Measurements from ENCODE around the gene CPNE8.

DNA sequence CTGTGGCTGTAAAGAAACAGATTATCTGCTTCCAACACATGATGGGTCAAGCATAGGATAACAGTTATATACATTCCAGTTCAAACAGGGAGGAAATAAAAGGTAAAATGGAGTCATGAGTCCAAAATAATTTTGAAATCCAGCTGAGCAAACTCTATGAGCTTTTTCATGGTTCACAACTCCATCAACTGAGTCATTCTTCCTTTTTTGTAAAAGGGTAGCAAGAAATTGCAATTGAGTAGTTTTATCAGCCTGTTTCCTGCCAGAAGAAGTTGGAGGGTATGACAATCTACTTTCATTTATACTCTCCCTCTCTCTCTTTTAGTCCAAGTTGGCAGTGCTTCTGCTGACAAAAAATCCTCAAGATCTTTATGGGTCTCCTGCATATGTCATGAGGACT is 95.6 kb downstream of the CPNE8 start:
- TF ChIP-seq POLR2A (IDR thresholded peaks at IDR 0.05) = no peak
- TF ChIP-seq, protein P1, sequence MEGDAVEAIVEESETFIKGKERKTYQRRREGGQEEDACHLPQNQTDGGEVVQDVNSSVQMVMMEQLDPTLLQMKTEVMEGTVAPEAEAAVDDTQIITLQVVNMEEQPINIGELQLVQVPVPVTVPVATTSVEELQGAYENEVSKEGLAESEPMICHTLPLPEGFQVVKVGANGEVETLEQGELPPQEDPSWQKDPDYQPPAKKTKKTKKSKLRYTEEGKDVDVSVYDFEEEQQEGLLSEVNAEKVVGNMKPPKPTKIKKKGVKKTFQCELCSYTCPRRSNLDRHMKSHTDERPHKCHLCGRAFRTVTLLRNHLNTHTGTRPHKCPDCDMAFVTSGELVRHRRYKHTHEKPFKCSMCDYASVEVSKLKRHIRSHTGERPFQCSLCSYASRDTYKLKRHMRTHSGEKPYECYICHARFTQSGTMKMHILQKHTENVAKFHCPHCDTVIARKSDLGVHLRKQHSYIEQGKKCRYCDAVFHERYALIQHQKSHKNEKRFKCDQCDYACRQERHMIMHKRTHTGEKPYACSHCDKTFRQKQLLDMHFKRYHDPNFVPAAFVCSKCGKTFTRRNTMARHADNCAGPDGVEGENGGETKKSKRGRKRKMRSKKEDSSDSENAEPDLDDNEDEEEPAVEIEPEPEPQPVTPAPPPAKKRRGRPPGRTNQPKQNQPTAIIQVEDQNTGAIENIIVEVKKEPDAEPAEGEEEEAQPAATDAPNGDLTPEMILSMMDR (IDR thresholded peaks at IDR 0.05) = no peak
